NK-92 (cell line): Measurements from ENCODE around the gene GFER.
"Not testable (repeated sequence)": the region's sequence is repeated elsewhere in the genome, so short reads cannot be mapped to it uniquely, and the experiment has no call there.

ENCODE experiments used
- DNase-seq: peaks from one replicate; lab custom pipeline; 2025; ENCODE audit not compliant: unreplicated experiment; lab: John Stamatoyannopoulos, UW

The GFER gene

DNA sequence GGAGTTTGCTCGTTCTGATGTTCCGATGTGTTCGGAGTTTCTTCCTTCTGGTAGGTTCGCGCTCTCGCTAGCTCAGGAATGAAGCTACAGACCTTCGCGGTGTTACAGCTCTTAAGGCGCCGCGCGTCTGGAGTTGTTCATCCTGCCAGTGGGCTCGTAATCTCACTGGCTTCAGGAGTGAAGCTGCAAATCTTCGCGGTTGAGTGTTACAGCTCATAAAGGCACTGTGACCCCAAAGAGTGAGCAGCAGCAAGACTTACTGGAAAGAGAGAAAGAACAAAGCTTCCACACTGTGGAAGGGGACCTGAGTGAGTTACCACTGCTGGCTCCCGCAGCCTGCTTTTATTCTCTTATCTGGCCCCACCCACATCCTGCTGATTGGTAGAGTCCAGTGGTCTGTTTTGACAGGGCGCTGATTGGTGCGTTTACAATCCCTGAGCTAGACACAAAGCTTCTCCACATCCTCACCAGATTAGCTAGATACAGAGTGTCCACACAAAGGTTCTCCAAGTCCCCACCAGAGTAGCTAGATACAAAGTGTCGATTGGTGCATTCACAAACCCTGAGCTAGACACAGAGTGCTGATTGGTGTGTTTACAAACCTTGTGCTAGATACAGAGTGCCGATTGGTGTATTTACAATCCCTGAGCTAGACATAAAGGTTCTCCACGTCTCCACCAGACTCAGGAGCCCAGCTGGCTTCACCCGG lies 26.4 kb upstream of the GFER start:
- DNase-seq, result not testable (repeated sequence)

DNA sequence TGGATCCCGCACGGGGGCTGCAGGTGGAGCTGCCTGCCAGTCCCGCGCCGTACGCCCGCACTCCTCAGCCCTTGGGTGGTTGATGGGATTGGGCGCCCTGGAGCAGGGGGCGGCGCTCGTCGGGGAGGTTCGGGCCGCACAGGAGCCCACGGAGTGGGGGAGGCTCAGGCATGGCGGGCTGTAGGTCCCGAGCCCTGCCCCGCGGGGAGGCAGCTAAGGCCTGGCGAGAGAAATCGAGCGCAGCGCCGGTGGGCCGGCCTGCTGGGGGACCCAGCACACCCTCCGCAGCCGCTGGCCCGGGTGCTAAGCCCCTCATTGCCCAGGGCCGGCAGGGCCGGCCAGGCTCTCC lies 25.9 kb upstream of the GFER start:
- not testable (repeated sequence) for DNase-seq

DNA sequence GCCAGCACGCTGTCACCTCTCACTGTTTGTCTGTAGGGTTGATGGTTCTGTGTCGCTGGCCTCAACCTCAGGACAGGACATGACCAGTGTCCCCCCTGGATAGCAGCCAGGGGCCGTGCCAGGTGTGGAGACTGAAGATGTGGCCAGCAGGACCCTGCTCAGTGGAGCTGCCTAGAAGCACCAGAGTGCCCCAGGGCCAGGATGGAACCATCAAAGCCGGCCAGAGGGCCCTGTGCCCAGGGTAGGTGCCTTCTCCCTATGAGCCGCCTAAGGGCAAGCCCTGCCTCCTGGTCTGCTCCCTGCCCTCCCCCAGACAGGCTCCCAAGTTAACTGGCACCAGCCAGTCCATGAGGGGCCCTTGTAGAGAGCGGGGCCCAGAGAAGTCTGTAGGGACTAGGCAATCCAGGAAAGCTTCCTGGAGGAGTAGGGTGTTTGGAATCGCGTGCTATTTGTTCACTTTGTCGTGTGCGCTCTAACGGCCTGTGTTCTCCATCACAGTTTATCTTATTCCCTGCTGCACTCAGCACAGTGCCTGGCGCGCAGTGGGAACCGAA lies 25.2 kb upstream of the GFER start:
- DNase-seq, result no peak

DNA sequence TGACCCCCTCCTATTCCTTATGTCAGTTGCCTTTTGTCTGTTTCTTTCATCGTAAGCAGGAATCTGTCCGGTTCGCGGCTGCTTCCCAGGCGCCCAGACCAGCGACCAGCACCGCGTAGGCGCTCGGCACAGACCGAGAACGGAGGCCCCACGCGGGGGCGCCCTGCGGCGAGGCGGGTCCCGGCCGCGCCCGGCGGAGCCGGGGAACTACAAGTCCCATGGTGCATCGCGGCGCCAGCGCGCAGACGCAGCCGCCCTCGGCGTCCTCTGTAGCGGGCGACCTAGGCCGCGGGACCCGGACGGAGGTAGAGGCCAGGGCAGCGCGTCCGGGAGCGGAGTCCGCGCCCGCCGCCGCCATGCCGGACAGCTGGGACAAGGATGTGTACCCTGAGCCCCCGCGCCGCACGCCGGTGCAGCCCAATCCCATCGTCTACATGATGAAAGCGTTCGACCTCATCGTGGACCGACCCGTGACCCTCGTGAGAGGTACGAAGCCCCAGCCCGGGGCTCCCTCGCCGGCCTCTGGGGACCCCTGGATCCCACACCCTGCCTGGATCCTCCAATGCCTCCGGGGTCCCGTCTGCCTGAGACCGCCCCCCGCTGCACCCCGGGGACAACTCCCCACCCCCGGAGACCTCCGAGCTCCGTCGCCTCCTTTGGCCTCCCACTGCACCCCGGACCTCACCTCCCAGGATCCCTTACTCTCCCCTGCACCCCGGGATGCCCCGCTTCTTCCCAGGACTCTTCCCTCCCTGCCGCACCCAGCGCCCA lies 24.5 kb upstream of the GFER start, which contains the start of gene NDUFB10:
Gene NDUFB10, plus strand, starts transcription at position 270 of the 771 bp plus-strand sequence. Its CDS starts 87 bp downstream, at position 357.
- DNase-seq, result no peak

DNA sequence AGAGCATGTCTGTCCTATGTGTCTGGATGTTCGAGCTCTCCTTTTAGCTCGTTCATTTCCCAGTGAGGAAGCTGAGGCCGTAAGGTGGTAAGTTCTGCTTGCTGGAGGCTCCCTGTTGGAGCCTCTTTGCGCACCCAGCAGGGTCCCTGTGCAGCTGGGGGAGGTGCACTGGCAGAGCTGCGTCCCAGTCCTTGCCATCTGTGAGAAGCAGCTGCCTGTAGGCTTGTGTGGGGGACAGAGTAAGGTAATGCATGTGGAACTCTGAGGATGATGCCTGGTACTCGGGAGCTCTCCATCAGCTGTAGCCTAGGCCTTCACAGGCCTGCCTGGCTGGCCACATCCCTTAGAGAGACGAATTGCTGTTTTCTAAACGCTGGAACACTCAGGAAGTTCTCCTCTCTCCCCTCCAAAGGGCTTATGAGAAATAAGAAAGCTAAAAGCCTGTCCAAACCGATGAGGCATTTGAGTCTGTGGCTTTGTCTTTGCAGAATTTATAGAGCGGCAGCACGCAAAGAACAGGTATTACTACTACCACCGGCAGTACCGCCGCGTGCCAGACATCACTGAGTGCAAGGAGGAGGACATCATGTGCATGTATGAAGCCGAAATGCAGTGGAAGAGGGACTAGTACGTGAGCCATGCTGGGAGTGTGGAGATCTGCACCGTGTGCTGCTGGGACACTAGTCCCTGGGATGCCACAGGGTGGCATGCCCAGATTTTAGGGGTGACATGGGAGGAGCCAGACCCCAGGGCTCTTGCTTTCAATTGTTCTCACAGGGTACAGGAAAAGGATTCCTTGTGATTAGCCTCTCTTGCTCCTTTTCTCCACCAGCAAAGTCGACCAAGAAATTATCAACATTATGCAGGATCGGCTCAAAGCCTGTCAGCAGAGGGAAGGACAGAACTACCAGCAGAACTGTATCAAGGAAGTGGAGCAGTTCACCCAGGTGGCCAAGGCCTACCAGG lies 23.0 kb upstream of the GFER start:
- no peak for DNase-seq

DNA sequence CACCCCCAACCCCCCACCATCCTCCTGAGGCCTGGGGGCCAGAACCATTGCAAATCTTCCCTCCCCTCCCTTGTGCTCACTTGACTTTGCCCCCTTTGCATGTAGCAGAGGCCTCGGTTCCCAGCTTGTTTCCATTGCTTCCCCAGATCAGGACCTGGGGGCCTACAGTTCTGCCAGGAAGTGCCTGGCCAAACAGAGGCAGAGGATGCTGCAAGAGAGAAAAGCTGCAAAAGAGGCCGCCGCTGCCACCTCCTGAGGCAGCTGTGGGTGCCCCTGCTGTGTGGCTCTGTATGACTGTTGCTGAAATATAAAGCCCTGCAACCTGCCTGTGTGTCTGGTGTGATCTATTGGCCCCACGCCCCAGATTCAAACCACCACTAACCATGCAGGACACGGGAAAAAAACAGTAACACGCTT lies 22.3 kb upstream of the GFER start:
- no peak for DNase-seq

DNA sequence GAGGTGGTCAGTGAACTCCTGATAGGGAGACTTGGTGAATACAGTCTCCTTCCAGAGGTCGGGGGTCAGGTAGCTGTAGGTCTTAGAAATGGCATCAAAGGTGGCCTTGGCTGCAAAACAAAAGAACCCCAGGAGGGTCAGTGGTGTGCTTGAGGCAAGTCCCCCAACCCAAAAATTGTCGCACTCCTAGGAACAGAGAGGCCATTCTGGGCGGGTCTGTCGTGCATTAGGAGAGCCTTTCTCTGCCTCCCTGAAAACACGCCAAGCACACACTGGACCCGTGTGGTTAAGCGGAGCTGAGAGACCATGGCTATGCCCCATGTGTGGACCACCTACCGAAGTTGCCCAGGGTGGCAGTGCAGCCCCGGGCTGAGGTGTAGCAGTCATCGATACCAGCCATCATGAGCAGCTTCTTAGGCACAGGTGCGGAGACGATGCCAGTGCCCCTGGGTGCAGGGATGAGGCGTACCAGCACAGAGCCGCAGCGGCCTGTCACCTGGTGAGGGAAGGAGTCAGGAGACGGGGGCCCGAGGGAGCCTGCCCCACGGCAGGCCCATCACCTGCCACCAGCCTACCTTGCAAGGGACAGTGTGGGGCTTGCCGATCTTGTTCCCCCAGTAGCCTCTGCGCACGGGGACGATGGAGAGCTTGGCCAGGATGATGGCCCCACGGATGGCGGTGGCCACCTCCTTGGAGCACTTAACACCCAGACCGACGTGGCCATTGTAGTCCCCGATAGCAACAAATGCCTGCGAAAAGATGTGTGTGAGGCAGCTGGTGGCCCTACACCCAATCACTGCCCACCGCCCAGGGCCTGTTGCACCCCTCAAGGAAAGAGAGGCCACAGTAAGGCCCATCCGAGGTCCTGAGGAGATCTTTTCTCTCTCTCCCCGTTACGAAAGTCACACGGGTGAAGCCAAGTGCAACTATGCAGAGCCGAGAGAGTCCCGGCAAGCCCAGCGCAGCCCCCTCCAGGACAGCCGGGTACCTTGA lies 21.5 kb upstream of the GFER start:
- not testable (repeated sequence) for DNase-seq

DNA sequence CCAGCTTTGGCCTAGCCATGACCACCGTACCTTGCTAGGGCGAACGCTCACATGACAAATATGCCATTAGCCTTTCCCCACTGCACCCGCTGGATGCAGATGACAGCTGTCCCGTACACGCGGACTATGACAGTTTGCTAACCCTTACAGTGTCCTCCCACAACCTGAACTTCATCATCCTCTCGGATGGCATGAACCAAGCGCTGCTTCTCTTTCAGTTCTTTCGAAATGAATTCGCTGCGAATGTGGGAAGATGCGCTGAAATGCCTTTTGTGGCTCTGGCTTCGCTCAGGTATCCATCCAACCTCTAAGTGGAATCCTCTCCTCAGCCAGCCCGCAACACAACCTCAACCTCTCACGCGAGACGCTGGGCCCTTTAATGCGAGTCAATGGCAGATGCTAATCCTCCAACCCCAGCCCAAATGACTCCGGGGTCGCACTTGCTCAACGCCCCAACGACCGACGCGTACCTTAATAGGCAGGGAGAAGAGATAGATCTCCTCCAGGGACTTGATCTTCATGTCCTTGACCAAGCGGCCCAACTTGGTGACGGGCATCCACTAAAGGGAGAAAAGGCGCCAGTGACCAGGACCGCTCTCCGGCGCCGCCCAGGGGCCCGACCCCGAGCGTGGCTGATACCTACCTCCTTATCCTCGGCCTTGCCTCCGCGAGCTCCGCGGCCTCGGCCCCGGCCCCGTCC lies 20.0 kb upstream of the GFER start:
- DNase-seq, result no peak

DNA sequence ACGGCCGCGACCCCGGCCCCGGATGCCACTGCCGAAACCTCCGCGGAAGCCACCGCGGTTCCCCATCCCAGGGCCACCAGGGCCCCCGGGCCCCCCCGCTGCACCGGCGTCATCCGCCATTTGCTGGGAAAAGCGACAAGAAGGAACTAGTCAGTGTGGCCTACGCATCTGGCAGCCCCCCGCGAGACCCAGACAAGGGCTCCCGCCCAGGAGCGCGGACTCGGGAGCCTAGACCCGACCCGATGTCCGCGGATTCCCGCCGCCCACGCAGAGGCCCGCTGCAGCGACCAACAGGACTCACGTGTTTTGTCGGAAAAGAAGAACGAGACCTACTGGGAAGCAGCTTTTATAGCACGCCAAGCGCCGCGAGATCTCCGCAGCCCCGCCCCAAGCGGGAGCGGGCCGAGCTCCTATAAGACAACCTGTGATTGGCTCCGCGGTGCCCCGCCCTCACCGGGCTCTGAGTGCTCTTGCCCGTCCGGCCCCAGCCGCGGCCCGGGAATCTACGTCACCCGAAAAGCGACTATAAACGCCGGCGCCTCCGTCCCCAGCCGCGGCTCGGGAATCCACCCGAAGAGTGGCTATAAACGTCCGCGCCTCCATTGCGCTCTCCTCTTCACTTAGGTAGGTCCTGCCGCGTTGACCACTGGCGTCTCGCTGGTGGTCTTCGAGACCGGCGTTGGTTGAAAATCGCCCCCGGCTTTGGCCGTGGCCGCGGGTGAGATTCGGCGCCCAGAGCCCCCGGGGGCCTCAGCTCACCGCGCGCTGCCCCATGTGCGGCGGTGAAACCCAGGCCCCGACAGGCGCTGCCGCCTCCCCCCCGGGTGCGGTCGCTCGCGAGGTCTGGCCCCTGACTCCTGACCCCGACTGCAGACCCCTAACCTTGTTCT lies 19.2 kb upstream of the GFER start, which contains the start of gene RPS2:
Gene RPS2, minus strand, starts transcription at position 321 of the 890 bp plus-strand sequence. Its CDS starts 201 bp downstream, at position 120.
- peak; percentile 90 for DNase-seq

DNA sequence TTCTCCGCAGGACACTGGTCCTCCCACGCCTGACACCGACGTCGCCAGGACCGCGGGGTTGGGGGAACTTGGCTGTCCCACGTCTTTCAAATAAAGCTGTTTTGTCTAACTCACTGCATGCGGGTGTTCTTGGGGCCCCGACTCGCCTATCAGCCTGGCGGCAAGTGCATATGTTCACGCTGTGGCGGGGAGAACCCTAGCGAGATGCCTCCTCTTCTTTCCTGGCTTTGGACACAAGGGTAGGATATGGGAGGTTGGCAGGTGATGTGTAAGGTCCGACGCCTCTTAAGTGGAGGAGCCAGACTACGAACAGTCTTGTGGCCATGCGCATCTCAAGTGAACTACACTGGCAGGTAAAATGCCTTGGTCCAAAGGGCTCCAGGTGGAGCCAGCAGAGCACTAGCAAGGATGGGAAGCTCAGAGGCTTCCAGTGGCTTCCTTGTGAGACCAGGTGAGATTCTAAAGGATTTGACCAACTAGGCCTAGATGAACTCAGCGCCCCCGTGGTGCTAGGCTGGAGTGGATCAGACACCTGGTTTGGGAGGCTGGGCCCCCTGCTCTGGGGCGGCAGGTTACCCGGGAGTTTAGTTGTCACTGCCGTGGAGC lies 18.5 kb upstream of the GFER start:
- DNase-seq, result no peak

DNA sequence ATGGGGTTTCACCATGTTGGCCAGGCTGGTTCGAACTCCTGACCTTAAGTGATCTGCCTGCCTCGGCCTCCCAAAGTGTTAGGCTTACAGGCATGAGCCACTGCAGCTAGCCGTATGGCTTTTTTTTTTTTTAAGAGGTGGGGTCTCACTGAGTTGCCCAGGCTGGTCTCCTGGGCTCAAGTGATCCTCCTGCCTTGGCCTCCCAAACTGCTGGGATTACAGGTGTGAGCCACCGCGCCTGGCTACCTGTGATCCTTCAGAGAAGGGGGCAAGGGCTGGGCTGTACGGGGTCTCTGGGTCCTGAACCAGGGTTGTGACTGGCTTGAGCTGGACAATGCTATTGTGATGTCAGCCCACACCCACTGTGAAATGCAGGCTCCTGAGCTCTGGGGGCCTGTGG lies 17.5 kb upstream of the GFER start, which contains the start of gene RNF151:
Gene RNF151, plus strand, starts transcription at position 397 of the 400 bp plus-strand sequence. CDS start 26 bp downstream, outside the sequence.
- no peak for DNase-seq

DNA sequence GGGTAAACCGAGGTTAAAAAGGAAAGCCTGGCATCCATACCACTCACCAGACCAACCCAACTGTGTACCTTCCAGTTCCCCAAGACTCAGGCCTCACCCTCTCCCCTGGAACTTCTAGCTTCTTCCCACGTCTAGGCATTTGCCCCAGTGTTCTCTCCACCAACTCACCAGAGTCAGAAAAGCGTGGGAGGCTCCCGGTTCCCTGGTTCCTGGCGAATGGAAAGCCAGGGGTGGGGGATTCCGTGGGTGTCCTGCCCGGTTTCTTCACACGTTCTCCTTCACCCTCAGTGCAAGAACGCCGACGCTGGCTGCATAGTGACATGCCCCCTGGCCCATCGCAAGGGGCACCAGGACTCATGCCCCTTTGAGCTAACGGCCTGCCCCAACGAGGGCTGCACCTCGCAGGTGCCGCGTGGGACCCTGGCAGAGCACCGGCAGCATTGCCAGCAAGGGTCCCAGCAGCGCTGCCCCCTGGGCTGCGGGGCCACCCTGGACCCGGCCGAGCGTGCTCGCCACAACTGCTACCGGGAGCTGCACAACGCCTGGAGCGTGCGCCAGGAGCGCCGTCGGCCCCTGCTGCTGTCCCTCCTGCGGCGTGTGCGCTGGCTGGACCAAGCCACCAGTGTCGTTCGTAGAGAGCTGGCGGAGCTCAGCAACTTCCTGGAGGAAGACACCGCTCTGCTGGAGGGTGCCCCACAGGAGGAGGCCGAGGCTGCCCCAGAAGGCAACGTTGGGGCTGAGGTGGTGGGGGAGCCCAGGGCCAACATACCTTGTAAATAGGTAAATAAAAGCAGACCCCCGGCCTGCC lies 15.6 kb upstream of the GFER start:
- DNase-seq, result no peak

DNA sequence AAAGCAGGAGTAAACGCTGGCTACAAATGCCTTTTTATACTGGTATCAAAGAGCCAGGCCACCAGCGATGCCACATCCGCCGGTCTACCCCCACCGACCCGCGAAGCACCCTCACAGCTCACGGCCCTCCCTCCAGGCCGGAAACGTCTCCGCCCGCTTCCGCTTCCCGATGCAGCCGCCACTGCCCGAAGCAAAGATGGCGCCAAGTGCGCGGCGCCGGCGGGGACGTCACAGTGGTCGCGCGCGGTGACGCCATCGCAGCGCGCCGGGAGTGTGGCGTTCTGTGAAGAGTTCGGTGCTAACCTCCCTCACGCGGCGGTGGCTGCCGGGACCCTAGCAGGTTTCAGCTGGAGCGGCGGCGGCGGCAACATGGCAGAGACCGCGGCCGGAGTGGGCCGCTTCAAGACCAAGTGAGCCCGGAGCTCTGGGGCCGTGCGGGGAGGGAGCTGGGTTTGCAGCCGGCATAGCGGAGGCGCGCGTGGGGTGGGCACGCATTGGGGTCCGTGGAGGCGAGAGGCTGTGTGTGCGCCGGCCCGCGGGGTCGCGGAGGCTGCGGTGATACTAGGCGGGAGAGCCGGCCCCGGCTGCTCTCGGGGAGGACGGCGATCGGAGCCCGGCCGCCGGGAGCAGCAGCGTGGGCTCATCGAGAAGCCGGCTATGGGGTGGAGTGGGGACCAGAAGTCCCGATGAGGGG lies 12.1 kb upstream of the GFER start, which contains the start of gene TBL3:
Gene TBL3, plus strand, starts transcription at position 258 of the 694 bp plus-strand sequence. Its CDS starts 112 bp downstream, at position 370.
- peak; percentile 84 for DNase-seq

DNA sequence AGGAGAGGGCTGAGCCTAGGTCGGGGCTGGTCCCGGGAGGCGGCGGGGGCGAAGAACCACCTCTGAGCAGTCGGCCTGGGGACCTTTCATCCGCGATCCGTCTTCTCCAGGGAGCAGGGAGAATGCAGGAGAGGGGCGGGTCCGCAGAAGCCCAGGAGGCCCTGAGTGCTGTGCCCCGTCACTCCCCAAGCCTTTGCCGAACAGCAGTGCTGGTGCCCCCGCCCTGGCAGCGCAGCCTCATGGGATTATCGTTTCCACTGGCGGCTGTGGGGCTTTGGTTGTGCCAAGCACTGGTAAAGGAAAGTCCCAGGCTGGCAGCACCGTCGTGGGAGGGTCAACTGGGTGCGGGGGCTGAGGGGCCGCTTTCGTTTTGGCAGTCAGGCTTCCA lies 11.5 kb upstream of the GFER start:
- no peak for DNase-seq

DNA sequence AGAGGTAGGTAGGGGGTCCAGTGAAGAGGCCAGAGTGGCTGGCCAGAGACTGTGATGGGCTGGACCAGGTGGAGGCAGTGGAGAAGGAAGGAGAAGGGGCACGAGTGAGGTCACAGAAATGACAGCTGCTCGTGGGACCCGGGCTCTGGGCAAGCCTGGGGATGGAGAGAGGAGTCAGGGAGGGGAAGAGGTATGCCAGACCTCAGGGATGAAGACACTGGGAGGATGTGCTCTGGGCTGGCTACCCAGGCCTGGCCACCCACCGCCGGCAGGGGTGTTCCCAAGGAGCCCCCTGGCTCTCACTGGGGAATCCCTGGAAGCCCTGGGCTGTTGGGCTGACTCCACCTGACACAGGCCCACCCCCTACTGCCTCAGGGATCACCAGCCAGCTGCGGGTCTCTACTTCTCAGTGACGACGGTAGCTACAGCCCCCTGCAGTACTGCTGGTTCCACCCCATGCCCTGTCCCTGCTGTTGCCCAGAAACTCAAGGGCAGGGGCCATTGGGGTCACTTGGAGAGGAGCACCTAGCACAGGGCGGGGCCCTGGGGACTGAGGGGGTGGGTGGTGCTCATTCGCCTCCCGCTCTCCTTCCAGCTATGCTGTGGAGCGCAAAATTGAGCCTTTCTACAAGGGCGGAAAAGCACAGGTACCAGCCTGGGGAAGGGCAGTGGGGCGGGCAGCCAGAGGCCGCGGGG lies 10.4 kb upstream of the GFER start:
- DNase-seq, result no peak
